ENCODE data around the gene POLR3A.
A peak's percentile ranks its signal among the peaks of the same experiment; 100 is the strongest.

The POLR3A gene

DNA sequence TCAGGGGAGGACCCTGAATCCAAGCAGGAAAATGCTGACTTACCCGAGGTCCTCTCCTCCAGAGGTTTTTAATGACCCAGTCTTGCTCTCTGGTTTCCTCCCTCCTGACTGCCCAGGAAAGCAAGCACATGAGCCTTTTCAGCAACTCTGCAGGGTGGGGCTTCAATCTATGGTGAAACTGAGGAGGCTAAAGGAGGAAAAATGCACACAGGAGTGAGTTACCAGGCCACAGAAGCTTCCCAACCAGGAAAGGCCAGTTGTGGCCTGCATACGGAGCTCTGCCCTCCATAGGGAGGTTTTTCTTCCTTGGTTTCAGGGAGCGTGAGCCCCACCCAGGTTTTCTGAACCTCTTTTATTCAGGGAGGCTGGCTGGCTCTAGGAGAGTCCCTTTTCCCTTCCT, 88.7 kb downstream of the POLR3A start:
- no peak overlapping the region for H3K27ac ChIP-seq (ENCODE audit: low read depth, low read length)
- WGBS, result 75% methylated on average over 3 of the region's 3 CpGs
- no peaks in the 10 kb centered on the region for H3K27me3 ChIP-seq (ENCODE audit: insufficient read depth, low read length)
- no peak overlapping the region for H3K4me3 ChIP-seq (ENCODE audit: low read length)
- no peaks in the 10 kb centered on the region for H3K9me3 ChIP-seq (ENCODE audit: insufficient read depth, low read depth, low read length)
- H3K4me1 ChIP-seq (ENCODE audit: insufficient read depth, low read length), result peaks cover 12% of the 10 kb centered on the region; the same call in 1 of the 2 replicates
- H3K36me3 ChIP-seq (ENCODE audit: insufficient read depth, low read length), result no peaks in the 10 kb centered on the region
- no peak overlapping the region for H3K9ac ChIP-seq (ENCODE audit: low read depth, low read length)

DNA sequence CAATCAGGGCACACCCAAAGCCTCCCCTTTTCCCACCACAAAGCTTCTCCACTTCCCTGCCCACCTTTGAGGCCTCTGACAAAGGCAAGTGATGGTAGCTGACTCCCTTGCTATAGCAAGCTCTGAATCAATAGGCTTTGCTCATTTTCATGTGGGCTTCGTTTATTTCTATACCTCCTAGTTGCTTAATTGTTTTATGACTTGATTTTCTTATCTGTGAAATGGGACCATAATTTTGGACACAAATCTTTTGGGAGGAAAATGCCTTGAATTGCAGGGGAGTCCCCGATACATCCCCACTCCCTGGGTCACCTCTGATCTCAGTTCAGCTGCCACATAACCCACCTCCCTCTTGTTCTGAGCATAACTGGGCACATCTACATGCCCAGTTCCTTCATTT, 89.1 kb downstream of the POLR3A start:
- 73% methylated on average over 2 of the region's 2 CpGs for WGBS
- peaks cover 12% of the 10 kb centered on the region; the same call in 1 of the 2 replicates for H3K4me1 ChIP-seq (ENCODE audit: insufficient read depth, low read length)
- H3K4me3 ChIP-seq (ENCODE audit: low read length), result no peak overlapping the region
- H3K9me3 ChIP-seq (ENCODE audit: insufficient read depth, low read depth, low read length), result no peaks in the 10 kb centered on the region
- H3K9ac ChIP-seq (ENCODE audit: low read depth, low read length), result no peak overlapping the region
- H3K27ac ChIP-seq (ENCODE audit: low read depth, low read length), result no peak overlapping the region
- no peaks in the 10 kb centered on the region for H3K27me3 ChIP-seq (ENCODE audit: insufficient read depth, low read length)
- H3K36me3 ChIP-seq (ENCODE audit: insufficient read depth, low read length), result no peaks in the 10 kb centered on the region

DNA sequence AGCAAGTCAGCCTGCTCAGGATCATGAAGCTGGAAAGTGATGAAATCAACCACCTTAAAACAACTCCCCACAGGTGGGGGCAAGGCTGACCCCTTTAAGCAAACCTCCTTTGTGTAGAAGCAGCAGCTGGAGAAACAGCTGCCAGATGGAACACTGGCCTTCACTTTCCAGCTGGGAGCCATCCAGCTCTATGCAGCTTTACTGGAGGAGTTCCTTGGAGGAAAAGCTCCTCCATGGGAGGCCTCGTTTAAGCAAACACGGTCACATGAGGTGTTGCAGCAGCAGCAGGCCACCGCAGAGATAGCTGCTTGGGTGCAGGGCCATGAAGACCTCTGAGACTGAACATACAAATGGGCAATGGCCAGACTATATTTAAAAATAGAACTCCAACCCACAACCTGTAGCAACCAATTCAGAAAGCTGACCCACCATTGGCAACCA, 89.7 kb downstream of the POLR3A start:
- H3K27me3 ChIP-seq (ENCODE audit: insufficient read depth, low read length), result no peaks in the 10 kb centered on the region
- H3K4me3 ChIP-seq (ENCODE audit: low read length), result no peak overlapping the region
- no peaks in the 10 kb centered on the region for H3K36me3 ChIP-seq (ENCODE audit: insufficient read depth, low read length)
- no peak overlapping the region for H3K27ac ChIP-seq (ENCODE audit: low read depth, low read length)
- peaks cover 12% of the 10 kb centered on the region; the same call in 1 of the 2 replicates for H3K4me1 ChIP-seq (ENCODE audit: insufficient read depth, low read length)
- no peak overlapping the region for H3K9ac ChIP-seq (ENCODE audit: low read depth, low read length)
- WGBS, result 33% methylated on average over 3 of the region's 3 CpGs
- H3K9me3 ChIP-seq (ENCODE audit: insufficient read depth, low read depth, low read length), result no peaks in the 10 kb centered on the region

GRCh38 chr10:77936697-77937567, 92.4 kb downstream of the POLR3A start:
- Histone ChIP-seq H3K27me3 (ENCODE audit: insufficient read depth, low read length) (no peaks in the 10 kb centered on the region), H3K27ac (ENCODE audit: low read depth, low read length) (no peak overlapping the region), H3K9me3 (ENCODE audit: insufficient read depth, low read depth, low read length) (no peaks in the 10 kb centered on the region), H3K4me1 (ENCODE audit: insufficient read depth, low read length) (peaks cover 7% of the 10 kb centered on the region; the same call in 1 of the 2 replicates), H3K4me3 (ENCODE audit: low read length) (no peak overlapping the region), H3K36me3 (ENCODE audit: insufficient read depth, low read length) (no peaks in the 10 kb centered on the region), H3K9ac (ENCODE audit: low read depth, low read length) (no peak overlapping the region)
- WGBS, result 68% methylated on average over 3 of the region's 3 CpGs

- WGBS, result 94% methylated on average over 8 of the region's 8 CpGs
- Histone ChIP-seq H3K36me3 (ENCODE audit: insufficient read depth, low read length) (no peaks in the 10 kb centered on the region), H3K27me3 (ENCODE audit: insufficient read depth, low read length) (peaks cover 10% of the 10 kb centered on the region), H3K9me3 (ENCODE audit: insufficient read depth, low read depth, low read length) (no peaks in the 10 kb centered on the region), H3K9ac (ENCODE audit: low read depth, low read length) (no peak overlapping the region), H3K27ac (ENCODE audit: low read depth, low read length) (no peak overlapping the region), H3K4me3 (ENCODE audit: low read length) (no peak overlapping the region), H3K4me1 (ENCODE audit: insufficient read depth, low read length) (peaks cover 8% of the 10 kb centered on the region)
These were observed 97.1 kb downstream of the POLR3A start for GRCh38 chr10:77932016-77932715.

GRCh38 chr10:77927402-77928246, 101.7 kb downstream of the POLR3A start:
- Histone ChIP-seq H3K4me1 (ENCODE audit: insufficient read depth, low read length) (peaks cover 22% of the 10 kb centered on the region), H3K27ac (ENCODE audit: low read depth, low read length) (peak overlapping the region; percentile 24; the same call in 1 of the 2 replicates), H3K9ac (ENCODE audit: low read depth, low read length) (peak overlapping the region; percentile 91), H3K9me3 (ENCODE audit: insufficient read depth, low read depth, low read length) (no peaks in the 10 kb centered on the region), H3K36me3 (ENCODE audit: insufficient read depth, low read length) (no peaks in the 10 kb centered on the region), H3K4me3 (ENCODE audit: low read length) (peak overlapping the region; percentile 87), H3K27me3 (ENCODE audit: insufficient read depth, low read length) (peaks cover 11% of the 10 kb centered on the region)
- 44% methylated on average over 20 of the region's 20 CpGs for WGBS

GRCh38 chr10:77926566-77927401, 102.5 kb downstream of the POLR3A start, which contains the start of gene DLG5:
TSS of gene DLG5 (minus strand) at chr10:77926755. CDS start at chr10:77926520, 235 bp downstream.
- Histone ChIP-seq H3K4me1 (ENCODE audit: insufficient read depth, low read length) (peaks cover 22% of the 10 kb centered on the region), H3K36me3 (ENCODE audit: insufficient read depth, low read length) (no peaks in the 10 kb centered on the region), H3K27ac (ENCODE audit: low read depth, low read length) (peak within 1 kb of the TSS; percentile 46; the same call in 1 of the 2 replicates), H3K9ac (ENCODE audit: low read depth, low read length) (peak within 1 kb of the TSS; percentile 91), H3K27me3 (ENCODE audit: insufficient read depth, low read length) (peaks cover 11% of the 10 kb centered on the region), H3K9me3 (ENCODE audit: insufficient read depth, low read depth, low read length) (no peaks in the 10 kb centered on the region), H3K4me3 (ENCODE audit: low read length) (peak within 1 kb of the TSS; percentile 87)
- 1% methylated on average over 82 of the region's 95 CpGs for WGBS

- H3K27me3 ChIP-seq (ENCODE audit: insufficient read depth, low read length), result peaks cover 11% of the 10 kb centered on the region
- peak overlapping the region; percentile 46; the same call in 1 of the 2 replicates for H3K27ac ChIP-seq (ENCODE audit: low read depth, low read length)
- H3K9ac ChIP-seq (ENCODE audit: low read depth, low read length), result peak overlapping the region; percentile 91
- 2% methylated on average over 73 of the region's 73 CpGs for WGBS
- no peaks in the 10 kb centered on the region for H3K36me3 ChIP-seq (ENCODE audit: insufficient read depth, low read length)
- H3K9me3 ChIP-seq (ENCODE audit: insufficient read depth, low read depth, low read length), result no peaks in the 10 kb centered on the region
- peaks cover 25% of the 10 kb centered on the region for H3K4me1 ChIP-seq (ENCODE audit: insufficient read depth, low read length)
- H3K4me3 ChIP-seq (ENCODE audit: low read length), result peak overlapping the region; percentile 87
These were observed 103.3 kb downstream of the POLR3A start for GRCh38 chr10:77925795-77926565.

DNA sequence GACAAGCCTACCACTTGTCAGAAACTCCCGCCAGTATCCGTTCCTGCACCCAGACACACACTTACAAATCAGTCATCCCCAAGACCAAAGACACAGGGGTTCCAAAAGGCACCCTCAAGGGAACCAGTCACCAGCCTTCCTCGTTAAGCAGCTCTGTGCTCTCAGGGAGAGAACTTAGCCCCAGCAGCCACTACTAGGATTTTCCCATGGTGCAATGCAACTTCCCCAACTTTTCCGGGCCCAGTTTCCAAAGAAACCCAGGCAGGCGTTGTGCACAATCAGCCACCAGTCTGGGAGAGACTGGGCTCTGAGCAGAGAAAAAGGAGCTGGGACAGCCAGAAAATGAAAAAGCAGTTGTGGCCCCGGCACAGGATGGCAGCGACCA, 103.9 kb downstream of the POLR3A start:
- peak overlapping the region; percentile 87 for H3K4me3 ChIP-seq (ENCODE audit: low read length)
- H3K4me1 ChIP-seq (ENCODE audit: insufficient read depth, low read length), result peaks cover 25% of the 10 kb centered on the region
- H3K36me3 ChIP-seq (ENCODE audit: insufficient read depth, low read length), result no peaks in the 10 kb centered on the region
- H3K27me3 ChIP-seq (ENCODE audit: insufficient read depth, low read length), result peaks cover 11% of the 10 kb centered on the region
- WGBS, result 48% methylated on average over 7 of the region's 7 CpGs
- H3K9ac ChIP-seq (ENCODE audit: low read depth, low read length), result peak overlapping the region; percentile 91
- H3K9me3 ChIP-seq (ENCODE audit: insufficient read depth, low read depth, low read length), result no peaks in the 10 kb centered on the region
- H3K27ac ChIP-seq (ENCODE audit: low read depth, low read length), result no peak overlapping the region

Data from HUES64 (cell line).